Nucleus accumbens (tissue), 56 donors: ENCODE results near the gene PDGFB.

Experiments used
- DNase-seq, 56 donors: peaks; one replicate each; lab custom pipeline; 2025; lab: John Stamatoyannopoulos, UW

The PDGFB gene

DNA sequence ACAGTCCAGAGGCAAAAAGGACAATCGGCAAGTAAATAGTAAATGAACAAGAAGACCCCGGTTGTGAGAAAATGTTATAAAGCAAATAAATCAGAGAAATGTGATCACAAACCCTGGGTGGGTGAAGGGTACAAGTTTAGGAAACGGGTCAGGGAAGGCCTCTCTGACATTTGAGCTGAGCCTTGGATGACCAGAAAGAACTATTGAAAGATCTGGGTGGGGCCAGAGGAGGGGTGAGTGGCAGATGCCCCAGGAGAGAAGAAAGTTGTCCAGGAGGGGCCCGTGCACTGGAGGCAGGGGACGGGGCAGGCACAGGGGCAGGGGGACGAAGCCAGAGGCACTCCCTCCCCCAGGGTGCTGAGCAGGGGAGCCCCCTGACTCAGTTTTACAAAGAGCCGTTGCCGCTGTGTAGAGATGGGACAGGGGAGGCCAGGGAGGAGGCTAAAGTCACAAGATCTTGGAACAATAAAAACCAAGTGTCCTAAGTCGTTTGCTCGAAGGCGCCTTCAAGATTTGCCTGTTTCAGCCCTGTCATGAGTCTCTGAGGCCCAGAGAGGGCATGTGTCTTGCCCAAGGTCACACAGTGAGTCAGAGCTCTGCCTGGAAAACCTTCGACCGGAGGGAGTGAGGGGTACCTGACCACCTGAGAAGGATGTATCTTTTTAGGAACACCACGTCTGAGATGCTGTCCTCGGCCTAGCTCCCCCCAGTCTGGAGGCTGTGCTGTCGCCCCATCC is 10.8 kb upstream of the PDGFB start:
- DNase-seq, result no peak

DNA sequence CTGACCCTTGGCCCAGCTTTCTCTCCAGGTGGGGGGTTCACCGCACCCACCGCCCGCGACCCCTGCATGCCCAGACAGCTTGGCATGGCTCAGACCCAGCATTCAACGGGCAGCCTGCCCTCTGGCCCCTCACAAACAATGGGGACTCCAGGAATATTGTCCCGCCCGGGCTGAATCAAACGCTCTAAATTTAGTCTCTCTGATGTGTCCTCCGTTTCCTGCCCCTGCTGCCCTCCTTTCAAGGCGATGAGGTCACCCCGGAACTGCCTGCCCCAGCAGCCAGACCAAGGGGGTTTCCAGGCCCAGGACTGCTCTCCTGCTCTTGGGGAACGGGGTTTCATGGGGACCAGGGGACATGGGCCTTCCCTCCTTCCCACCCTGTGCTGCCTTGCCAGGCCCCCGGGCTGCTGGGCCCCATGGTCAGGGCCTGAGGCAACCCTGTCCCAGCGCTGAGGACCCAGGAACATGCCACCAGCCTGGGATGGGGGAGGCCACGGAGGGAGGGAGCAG is 10.1 kb upstream of the PDGFB start:
- DNase-seq, result no peak

DNA sequence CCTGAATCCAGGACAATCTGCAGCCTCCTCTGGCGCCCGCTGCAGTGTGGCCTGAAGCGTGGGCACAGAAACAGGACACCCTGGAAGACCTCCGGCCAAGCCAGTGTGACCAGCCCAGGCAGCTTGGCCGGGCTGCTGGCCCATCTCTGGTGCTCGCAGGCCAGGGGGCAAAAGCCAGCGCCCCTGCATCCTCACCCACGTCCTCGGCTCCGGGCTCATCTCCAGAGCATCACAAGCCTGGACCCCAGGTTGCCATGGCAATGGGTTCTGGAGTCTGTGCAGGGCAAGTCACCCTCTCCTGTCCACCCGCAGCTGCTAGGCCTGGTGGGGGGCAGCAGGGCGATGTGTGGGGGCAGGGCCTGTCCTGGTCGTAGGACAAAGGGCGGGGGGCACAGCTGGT is 9.3 kb upstream of the PDGFB start:
- DNase-seq, result no peak

DNA sequence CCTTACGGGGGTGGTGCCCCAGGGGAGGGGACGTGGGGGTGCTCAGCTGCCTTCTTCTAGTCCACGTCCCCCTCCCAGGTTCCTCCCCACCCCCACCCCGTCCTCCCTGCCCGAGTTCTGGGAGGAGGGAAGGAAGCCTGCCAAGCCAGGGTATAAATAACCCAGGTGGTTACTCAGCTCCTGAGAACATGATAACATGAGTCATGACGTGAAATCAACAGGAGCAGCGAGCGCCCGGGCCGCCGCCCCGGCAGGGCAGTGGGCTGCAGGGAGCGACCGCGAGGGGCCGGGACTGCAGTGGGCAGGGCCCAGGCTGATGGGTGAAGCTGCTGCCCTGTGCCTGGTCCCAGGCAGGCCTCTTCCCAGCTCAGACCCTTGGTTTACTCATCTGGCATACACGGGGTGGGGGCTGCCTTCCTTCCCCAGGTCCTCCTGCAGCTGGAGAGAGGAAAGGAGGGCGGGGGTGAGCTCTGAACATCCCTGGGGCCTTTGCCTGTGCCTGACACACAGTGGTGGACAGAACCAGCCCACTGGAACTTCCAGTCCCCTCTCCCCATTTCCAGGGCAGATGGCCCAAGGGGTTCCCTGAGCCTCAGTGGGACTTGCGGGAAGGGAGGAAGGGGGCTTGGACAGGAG is 8.8 kb upstream of the PDGFB start:
- DNase-seq, result peak in 28 of 56 donors; percentile 9 to 72 (median 43)

DNA sequence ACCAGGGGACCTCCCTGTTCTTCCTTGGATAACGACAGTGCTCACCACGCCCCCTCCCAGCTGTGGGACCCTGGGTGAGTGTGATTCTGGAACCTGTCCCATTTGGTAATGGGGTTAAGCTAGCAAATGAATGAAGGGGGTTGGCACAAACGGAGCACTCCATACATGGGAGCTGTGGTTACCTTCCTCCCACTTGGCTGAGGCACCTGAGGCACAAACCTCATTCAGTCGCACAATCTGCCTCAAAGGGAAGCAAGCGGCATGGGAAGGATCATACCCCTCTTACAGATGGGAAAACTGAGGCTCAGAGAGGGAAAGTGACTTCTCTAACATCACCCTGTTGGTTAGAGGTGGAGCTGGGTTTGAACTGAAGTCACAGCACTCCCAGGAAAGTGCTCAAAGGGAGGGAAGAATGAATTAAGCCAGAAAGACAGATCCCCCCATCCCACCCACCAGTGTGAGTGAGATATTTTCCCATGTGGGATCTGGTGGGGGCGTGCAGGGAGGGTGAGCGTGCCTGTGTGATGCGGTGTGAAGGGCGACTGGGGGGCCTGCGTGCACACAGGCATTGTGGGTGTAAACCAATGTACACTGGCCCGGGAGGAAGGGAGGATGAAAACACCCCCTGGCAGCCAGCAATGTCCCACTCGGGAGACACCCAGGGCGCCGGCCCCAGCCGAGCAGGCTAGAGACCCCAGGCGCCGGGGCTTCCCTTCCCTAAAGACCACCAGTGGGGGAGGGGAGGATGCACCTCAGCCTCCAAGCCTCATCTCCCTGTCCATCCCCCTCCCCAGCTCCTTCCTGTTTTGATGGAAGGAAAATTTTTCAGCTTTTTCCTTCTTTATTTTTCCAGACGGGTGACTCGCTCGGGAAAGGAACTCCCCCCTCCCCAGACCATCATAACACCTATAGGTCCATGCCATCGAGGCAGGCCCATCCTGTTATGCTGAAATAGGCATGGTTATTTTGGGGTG is 8.0 kb upstream of the PDGFB start:
- DNase-seq, result peak in 14 of 56 donors; percentile 15 to 57 (median 32)

DNA sequence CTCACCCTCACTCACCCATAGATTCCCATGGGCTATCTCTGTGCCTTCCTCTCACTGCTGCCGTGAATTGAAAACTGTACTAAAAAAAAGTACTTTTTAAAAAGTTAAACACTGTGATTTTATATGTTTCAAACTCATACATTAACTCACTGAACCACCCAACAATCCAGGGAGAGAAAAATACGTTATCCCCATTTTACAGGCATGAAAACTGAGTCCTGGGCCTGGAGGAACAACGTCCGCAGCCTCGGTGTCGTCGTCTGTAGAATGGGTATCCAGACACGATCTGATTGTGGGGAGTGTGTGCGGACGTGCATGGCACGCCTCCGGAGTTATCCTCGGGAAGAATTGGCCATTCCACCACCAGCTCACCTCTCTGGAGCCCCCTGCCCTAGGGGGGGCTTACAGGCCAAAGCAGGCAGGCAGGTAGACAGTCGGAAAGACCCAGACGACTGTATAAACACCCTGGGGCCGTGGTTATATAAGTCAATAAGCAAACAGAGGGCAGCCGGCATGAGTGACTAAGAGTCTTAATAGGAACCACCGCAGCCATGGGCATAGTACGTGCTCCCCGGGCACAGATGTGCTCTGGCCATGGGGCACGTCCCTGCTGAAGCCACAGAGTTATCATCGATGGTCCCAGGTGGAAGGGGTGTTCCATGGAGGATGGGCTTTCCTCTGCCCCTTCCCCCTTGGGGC is 7.1 kb upstream of the PDGFB start:
- no peak for DNase-seq

DNA sequence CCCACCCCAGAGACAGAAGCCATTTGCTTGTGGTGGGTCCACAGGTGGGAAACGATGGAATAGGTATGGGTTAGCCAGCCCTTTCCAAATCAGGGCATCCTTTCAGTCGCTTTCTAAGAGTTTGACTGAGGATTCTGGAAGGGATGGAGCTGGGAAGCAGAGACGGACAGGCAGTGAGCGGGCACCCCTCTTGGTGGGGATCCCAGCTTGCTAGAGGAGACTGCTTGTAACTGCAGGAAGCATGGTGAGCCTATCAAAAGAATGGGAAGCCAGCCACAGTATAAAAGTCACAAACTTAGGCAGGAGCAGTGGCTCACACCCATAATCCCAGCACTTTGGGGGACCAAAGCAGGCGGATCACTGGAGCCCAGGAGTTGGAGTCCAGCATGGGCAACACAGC is 6.1 kb upstream of the PDGFB start:
- no peak for DNase-seq

DNA sequence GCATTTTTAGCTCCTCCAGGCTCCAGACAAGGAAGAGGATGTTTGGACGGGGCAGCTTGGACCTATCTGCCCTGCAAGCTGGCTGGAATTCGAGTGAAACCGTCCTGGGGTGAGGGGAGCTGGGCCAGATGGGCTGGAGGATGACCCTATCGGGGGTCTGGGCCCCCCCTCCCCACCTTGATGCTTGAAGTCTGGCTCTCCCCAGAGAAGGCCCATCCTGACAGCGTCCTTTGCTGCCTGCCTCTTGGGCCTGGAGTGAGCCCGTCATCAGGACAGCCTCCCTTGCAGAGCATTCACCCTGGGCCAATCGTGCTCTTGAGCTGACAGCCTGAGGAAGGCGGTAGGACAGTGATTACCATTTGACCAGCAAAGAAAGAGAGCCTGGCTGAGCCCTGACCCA is 5.3 kb upstream of the PDGFB start:
- no peak for DNase-seq

DNA sequence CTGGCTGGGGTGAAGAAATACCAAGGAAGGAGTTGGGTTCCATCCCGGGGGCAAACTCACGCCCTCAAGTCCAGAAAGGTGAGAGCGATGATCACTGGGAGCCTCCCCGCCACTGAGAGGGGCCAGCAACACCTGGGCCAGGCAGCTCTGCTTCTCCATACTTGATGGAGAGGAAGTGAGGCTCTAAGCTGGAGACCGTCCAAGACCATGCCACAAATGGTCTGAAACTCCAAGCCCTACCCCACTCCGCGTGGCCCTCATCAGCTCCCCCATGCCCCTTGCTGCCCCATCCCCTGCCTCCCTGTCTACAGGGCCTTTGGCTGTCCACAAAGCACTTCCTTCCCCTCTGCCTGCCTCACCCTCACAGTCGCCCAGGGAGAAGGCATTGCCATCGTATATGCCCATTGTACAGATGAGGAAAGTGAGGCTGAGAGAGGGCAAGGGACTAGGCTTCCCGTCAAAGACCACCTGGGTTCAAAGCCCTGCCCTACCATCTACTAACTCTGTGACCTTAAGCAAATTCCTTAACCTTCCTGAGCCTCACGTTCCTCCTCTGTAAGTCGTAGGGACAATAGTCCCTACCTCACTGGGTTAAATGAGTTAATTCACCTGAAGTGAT is 4.4 kb upstream of the PDGFB start:
- DNase-seq, result peak in 1 of 56 donors; percentile 25

DNA sequence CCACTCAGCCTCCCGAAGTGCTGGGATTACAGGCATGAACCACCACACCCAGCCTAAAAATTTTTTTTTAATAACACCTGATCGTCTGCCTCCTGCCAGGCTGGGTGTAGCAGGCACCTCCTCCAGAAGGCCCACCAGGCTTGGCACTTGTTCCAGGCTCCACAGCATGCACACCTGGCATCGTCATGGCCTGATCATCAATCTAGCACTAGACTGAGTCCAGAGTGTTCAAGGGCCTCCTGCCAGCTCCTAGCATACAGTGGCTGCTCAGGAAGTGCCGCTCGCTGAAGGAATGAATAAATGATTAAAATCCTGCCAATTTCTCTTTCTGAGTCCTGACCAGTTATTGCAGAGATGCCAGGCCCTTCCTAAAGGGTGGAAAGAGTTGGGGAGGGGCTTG is 3.5 kb upstream of the PDGFB start:
- no peak for DNase-seq

DNA sequence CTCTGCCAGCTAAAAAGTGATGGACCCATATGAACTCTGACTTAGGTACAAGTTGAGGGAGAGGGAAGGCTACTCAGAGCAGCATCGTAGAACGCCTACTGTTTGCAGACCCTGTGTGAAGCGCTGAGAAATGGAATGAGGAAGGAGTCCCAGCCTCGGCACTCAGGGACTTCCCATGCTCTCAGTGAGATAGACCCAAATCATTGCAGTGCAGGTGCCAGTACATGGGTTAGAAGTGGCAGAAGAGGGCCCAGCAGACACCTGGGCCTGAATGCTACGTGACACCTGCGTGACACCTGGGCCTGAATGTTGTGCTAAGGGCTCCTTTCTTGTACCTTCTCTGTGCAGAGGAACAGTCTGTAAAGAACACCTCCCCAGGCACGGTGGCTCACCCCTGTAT is 2.6 kb upstream of the PDGFB start:
- DNase-seq, result no peak

DNA sequence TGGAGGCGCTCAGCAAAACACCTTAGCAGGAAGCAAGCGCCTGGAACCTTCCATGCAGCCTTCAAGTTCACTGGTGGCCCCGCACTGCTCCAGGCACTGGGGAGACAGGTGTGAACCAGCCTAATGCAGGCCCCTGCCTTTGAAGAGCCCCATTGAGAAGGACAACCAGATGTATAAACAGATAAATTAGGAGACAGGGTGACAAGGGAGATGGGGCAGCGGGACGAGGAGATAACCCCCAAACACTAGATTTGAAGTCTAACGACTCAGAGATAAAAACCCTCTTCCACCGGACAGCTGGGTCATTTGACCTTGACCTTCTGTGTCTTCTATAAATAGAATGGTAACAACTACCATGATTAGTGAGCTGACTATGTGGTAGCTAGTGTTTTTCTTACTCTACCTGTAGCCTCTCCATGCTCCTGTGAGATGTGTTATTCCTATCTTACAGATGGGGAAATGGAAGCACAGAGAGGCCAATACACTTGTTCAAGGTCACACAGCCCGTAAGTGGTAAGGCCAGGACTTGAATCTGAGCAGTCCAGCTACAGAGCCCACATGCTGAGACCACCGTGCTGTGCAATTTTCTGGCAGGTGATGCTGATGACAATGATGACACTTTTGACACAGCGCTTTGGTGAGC is 2.0 kb upstream of the PDGFB start:
- no peak for DNase-seq

DNA sequence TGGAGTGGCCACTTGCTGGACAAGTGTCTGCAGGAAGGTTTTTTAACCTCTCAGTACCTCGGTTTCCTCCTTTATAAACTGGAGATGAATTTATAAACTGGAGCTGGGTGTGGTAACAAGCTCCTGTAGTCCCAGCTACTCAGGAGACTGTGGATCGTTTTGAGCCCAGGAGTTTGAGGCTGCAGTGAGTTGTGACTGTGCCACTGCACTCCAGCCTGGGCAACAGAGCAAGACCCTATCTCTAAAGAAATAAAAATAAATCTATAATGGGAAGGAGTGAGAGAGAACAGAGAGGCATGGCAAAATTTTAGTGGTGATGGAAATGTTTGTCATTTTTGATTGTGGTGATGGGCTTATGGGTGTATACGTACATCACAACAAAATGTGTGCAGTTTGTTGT is 1.4 kb upstream of the PDGFB start:
- DNase-seq, result no peak

DNA sequence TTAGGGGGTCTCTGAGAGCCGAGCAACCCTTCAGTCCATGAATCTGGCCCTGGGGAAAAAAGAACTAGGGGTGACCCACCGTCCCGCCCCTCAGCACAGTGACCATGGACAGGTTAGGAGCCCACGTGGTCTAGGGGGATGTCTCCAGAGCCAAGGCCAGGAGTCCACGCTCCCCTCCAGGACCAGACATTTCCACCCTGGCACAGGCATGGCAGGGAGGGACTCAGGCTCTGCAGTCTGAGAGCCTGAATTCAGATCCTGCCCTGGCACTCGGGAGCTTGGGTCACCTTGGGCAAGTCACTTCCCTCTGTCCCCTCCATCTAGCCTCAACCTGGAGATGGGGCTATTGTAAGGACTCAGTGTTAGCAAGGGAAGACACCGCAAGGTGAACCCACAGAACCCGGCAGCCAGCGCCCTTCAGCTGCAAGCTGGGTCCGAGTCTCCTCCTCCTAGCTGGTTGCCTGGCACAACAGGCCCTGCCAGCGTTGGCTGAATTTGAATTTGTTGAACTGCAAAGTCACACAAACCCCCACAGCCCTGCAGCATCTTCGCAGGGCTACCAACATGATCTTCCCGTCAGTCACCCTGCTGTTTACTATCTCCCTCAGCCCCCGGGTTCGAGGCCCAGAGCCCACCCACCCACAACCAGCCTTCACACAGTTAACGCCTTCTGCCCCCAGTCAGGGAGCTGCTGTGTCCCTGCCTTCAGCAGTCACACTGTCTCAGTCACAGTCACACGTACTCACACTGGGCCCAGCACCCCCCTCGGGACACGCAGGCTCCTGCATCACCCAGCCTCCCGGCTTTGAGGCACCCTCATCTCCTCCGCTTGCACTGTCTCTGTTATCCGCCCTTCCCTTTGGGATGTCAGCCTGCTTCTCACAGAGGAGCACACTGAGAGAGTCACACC is 603 bp upstream of the PDGFB start:
- peak in 36 of 56 donors; percentile 29 to 83 (median 53) for DNase-seq

DNA sequence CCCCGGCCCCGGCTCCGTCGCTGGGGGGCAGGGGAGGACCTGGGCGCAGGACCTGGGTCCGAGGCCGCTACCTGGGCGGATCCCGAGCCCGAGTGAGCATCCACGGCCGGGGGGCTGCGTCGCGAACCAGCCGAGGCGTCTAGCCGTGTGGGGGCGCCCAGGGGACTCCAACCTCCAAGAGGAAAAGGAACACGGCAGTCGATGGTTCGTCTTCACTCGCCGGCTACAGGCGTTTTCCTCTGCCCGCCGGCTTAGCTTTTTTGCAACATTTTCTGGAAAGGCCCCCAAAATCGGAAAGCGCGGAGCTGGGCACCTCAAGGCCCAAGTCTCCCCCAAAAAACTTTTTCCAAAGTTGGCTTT is 666 bp downstream of the PDGFB start:
- peak in 2 of 56 donors; percentile 10 to 34 for DNase-seq

DNA sequence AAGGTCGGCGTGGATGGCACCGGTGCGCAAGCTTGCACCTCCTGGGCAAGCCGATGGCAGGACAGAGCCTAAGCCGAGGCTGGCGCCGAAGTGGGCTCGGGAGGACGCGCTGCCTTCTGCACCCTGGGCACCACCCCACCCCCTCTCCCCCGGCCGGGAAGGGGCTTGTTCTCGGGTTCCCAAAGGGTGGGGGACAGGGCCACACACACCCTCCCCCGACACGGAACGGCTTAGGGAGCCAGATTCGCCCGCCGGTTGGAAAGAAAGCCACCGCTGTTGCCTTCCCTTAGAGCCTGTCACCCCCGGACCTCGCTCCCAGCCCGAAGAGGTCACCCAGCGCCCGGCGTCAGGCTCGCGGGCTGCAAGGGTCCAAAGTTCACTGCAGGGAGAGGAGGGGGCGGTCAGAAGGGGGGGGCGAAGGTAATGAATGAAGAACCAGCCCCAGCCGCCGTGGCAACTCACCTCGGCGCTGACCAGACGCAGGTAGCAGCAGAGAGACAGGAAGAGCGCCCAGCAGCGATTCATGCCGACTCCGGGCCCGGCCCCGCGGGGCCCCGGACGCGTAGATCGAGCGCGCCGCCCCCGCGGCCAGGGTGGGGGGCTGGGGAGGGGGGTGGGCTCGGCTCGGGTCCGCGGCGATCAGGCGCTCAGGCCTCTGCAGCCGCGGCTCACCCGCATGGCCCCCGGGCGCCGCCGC is 1.2 kb downstream of the PDGFB start:
- DNase-seq, result no peak

DNA sequence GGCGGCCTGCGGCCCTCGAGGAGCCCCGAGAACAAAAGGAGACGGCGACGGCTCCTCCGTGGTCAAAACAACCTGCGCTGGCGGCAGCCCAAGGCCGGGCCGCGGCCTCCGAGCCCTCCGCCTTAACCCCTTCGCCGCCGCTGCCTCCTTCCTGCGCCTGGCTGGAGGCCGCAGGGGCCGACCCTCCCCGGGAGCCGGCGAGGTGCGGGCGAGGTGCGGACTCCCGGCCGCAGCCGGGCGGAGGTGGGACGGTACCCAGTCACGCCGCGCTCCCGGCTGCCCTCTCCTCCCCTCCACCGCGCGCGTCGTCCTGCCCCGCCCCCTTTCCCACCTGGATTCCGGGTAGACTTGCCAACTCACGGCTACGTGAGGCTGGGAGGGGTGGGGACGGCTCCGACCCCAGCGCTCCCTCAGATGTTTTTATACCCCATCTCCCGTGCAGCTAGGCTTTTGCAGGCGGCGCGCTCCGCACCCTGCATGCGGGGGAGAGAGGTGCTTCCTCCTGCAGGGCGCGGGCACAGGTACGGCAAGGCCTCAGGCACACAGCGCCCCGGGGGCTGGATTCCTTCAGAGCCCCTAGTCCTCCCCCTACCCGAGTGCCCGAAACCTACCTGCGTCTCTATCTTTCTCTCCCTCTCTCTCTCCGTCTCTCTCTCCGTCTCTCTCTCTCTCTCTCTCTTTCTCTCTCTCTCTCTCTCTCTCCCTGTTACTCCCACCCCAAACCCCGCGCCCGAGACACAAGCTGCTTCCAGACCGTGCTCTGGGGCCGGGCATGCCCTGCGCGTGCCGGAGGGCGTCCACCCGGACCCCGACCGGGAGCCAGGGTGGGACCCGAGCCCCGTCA is 2.0 kb downstream of the PDGFB start:
- DNase-seq, result peak in 30 of 56 donors; percentile 23 to 80 (median 44)
